ENCODE results near the gene ZAR1L.
A peak's percentile ranks its signal among the peaks of the same experiment; 100 is the strongest.
"Not testable (repeated sequence)": the region's sequence is repeated elsewhere in the genome, so short reads cannot be mapped to it uniquely, and the experiment has no call there.

ZAR1L gene, protein sequence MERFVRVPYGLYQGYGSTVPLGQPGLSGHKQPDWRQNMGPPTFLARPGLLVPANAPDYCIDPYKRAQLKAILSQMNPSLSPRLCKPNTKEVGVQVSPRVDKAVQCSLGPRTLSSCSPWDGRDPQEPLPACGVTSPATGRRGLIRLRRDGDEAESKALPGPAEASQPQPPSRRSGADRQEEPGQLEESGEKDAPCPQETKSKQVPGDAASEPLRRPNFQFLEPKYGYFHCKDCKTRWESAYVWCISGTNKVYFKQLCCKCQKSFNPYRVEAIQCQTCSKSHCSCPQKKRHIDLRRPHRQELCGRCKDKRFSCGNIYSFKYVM

DNA sequence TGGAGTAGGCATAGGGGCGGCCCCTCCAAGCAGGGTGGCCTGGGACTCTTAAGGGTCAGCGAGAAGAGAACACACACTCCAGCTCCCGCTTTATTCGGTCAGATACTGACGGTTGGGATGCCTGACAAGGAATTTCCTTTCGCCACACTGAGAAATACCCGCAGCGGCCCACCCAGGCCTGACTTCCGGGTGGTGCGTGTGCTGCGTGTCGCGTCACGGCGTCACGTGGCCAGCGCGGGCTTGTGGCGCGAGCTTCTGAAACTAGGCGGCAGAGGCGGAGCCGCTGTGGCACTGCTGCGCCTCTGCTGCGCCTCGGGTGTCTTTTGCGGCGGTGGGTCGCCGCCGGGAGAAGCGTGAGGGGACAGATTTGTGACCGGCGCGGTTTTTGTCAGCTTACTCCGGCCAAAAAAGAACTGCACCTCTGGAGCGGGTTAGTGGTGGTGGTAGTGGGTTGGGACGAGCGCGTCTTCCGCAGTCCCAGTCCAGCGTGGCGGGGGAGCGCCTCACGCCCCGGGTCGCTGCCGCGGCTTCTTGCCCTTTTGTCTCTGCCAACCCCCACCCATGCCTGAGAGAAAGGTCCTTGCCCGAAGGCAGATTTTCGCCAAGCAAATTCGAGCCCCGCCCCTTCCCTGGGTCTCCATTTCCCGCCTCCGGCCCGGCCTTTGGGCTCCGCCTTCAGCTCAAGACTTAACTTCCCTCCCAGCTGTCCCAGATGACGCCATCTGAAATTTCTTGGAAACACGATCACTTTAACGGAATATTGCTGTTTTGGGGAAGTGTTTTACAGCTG, at the start of gene ZAR1L, which contains the start of gene BRCA2:
Gene ZAR1L (minus strand): TSS at position 126 of the 790 bp plus-strand sequence. CDS start 3,438 bp downstream, outside the sequence.
Gene BRCA2 (plus strand): TSS at position 271 of the 790 bp plus-strand sequence. CDS start 953 bp downstream, outside the sequence.
- no peaks in the 10 kb centered on the region for H3K36me3 ChIP-seq (ENCODE audit: control insufficient read depth, insufficient read depth, low read length)
- no peak within 1 kb of the TSS for H3K27ac ChIP-seq (ENCODE audit: low read length)
- no CpG with 5 or more reads among the region's 60 CpGs for WGBS (ENCODE audit: insufficient coverage, insufficient read length)
- no peaks in the 10 kb centered on the region for H3K9me3 ChIP-seq (ENCODE audit: control insufficient read depth, insufficient read depth, low read length)
- H3K27me3 ChIP-seq (ENCODE audit: control insufficient read depth, insufficient read depth, low read length), result no peaks in the 10 kb centered on the region
- DNase-seq (ENCODE audit: low read depth, low spot score), result peak; percentile 55
- peak within 1 kb of the TSS; percentile 58; the same call in 1 of the 2 replicates for H3K4me3 ChIP-seq (ENCODE audit: low read length)
- no peaks in the 10 kb centered on the region for H3K4me1 ChIP-seq (ENCODE audit: control insufficient read depth, insufficient read depth, low read length)

DNA sequence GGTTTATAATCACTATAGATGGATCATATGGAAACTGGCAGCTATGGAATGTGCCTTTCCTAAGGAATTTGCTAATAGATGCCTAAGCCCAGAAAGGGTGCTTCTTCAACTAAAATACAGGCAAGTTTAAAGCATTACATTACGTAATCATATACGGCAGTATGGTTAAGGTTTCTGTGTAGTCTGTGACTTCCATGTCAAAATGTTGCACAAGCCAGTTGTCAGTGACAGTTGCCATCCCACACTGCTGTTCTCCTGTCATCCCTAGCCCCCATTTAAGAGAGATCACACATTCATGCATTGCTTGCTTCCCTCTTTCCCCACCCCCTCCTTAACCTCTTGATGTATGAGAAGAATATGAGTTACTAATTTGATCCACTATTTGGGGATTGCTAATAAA, 47.4 kb upstream of the ZAR1L start:
- Histone ChIP-seq H3K9me3 (ENCODE audit: control insufficient read depth, insufficient read depth, low read length) (no peaks in the 10 kb centered on the region), H3K4me3 (ENCODE audit: low read length) (no peak overlapping the region), H3K36me3 (ENCODE audit: control insufficient read depth, insufficient read depth, low read length) (no peaks in the 10 kb centered on the region), H3K27me3 (ENCODE audit: control insufficient read depth, insufficient read depth, low read length) (no peaks in the 10 kb centered on the region), H3K27ac (ENCODE audit: low read length) (no peak overlapping the region), H3K4me1 (ENCODE audit: control insufficient read depth, insufficient read depth, low read length) (no peaks in the 10 kb centered on the region)
- WGBS (ENCODE audit: insufficient coverage, insufficient read length), result no CpG with 5 or more reads among the region's 2 CpGs
- no peak for DNase-seq (ENCODE audit: low read depth, low spot score)

DNA sequence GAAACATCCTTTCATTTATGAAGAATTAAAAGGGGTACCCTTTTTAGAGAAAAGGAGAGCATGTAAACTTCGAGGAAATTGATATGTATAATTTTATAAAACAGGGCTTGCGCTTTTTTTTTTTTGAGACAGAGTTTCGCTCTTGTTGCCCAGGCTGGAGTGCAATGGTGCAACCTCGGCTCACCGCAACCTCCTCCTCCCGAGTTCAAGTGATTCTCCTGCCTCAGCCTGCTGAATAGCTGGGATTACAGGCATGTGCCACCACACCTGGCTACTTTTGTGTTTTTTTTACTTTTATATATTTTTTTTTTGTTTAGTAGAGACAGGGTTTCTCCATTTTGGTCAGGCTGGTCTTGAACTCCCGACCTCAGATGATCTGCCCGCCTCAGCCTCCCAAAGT, 40.8 kb upstream of the ZAR1L start:
- DNase-seq (ENCODE audit: low read depth, low spot score); H3K4me3 ChIP-seq (ENCODE audit: low read length); H3K4me1 ChIP-seq (ENCODE audit: control insufficient read depth, insufficient read depth, low read length); H3K27me3 ChIP-seq (ENCODE audit: control insufficient read depth, insufficient read depth, low read length); H3K9me3 ChIP-seq (ENCODE audit: control insufficient read depth, insufficient read depth, low read length); H3K36me3 ChIP-seq (ENCODE audit: control insufficient read depth, insufficient read depth, low read length); H3K27ac ChIP-seq (ENCODE audit: low read length): not testable (repeated sequence)
- 100% methylated on average over 1 of the region's 8 CpGs for WGBS (ENCODE audit: insufficient coverage, insufficient read length)

DNA sequence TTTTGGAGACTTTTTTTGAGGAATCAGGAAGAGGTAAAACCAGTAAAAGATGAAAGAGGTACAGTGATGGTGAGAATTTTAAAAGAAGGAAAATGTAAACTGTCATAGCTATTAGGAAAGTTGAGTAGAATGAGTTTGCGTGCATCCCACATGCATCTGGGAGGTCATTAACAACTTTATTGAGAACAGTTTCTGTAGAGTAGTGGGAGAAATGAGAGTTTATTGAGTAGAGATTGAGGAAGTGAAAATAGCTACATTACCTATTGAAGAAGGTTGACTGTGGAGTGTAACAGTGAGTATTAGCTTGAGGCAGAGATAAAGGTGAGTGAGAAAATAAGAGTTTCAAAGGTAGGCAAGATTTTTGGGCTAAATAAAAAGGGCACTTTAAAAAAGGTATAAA, 38.9 kb upstream of the ZAR1L start:
- no peak for DNase-seq (ENCODE audit: low read depth, low spot score)
- Histone ChIP-seq H3K9me3 (ENCODE audit: control insufficient read depth, insufficient read depth, low read length) (no peaks in the 10 kb centered on the region), H3K27me3 (ENCODE audit: control insufficient read depth, insufficient read depth, low read length) (no peaks in the 10 kb centered on the region), H3K4me1 (ENCODE audit: control insufficient read depth, insufficient read depth, low read length) (no peaks in the 10 kb centered on the region), H3K36me3 (ENCODE audit: control insufficient read depth, insufficient read depth, low read length) (no peaks in the 10 kb centered on the region), H3K27ac (ENCODE audit: low read length) (no peak overlapping the region), H3K4me3 (ENCODE audit: low read length) (no peak overlapping the region)
- no CpG with 5 or more reads among the region's 1 CpG for WGBS (ENCODE audit: insufficient coverage, insufficient read length)

DNA sequence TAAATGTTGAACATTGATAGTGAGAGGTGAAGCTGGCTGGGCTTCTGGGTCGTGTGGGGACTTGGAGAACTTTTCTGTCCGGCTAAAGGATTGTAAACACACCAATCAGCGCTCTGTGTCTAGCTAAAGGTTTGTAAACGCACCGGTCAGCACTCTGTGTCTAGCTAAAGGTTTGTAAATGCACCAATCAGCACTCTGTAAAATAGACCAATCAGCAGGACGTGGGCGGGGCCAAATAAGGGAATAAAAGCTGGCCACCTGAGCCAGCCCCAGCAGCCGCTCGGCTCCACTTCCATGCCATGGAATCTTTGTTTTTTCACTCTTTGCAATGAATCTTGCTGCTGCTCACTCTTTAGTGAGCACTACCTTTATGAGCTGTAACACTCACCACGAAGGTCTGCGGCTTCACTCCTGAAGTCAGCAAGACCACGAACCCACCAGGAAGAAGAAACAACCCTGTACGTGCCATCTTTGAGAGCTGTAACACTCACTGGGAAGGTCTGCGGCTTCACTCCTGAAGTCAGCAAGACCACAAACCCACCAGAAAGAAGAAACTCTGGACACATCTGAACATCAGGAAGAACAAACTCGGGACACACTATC, 35.8 kb upstream of the ZAR1L start:
- not testable (repeated sequence) for DNase-seq (ENCODE audit: low read depth, low spot score); H3K4me1 ChIP-seq (ENCODE audit: control insufficient read depth, insufficient read depth, low read length); H3K4me3 ChIP-seq (ENCODE audit: low read length); H3K27ac ChIP-seq (ENCODE audit: low read length); H3K36me3 ChIP-seq (ENCODE audit: control insufficient read depth, insufficient read depth, low read length); H3K27me3 ChIP-seq (ENCODE audit: control insufficient read depth, insufficient read depth, low read length); H3K9me3 ChIP-seq (ENCODE audit: control insufficient read depth, insufficient read depth, low read length)
- no CpG with 5 or more reads among the region's 15 CpGs for WGBS (ENCODE audit: insufficient coverage, insufficient read length)

DNA sequence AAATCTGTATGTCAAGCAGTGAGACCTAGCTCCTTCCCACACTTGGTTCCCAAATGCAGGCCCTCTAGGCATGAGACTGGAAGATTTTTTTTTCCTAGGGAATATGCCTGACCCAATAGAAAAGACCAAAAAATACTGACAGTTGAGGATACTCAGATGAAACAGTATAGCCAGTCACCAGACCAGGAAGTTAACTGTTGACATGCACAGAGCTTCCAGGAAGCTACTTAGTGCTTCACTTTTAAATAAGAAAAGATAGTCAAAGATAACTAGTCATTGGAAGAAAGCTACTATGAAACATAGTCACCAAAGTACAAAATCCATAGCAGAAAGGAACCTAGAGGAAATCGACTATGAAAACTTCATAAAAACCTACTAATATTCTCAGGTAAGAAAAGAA, 32.5 kb upstream of the ZAR1L start:
- Histone ChIP-seq H3K27me3 (ENCODE audit: control insufficient read depth, insufficient read depth, low read length) (no peaks in the 10 kb centered on the region), H3K9me3 (ENCODE audit: control insufficient read depth, insufficient read depth, low read length) (no peaks in the 10 kb centered on the region), H3K36me3 (ENCODE audit: control insufficient read depth, insufficient read depth, low read length) (no peaks in the 10 kb centered on the region), H3K4me3 (ENCODE audit: low read length) (no peak overlapping the region), H3K4me1 (ENCODE audit: control insufficient read depth, insufficient read depth, low read length) (no peaks in the 10 kb centered on the region), H3K27ac (ENCODE audit: low read length) (no peak overlapping the region)
- WGBS (ENCODE audit: insufficient coverage, insufficient read length), result no CpG with 5 or more reads among the region's 1 CpG
- no peak for DNase-seq (ENCODE audit: low read depth, low spot score)

DNA sequence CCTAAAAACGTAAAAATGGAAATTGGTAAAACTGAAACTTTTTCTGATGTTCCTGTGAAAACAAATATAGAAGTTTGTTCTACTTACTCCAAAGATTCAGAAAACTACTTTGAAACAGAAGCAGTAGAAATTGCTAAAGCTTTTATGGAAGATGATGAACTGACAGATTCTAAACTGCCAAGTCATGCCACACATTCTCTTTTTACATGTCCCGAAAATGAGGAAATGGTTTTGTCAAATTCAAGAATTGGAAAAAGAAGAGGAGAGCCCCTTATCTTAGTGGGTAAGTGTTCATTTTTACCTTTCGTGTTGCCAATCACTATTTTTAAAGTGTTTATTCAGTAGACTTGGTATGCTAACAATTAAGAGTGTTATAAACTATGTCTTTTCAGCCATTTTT, 25.8 kb upstream of the ZAR1L start:
- Histone ChIP-seq H3K36me3 (ENCODE audit: control insufficient read depth, insufficient read depth, low read length) (no peaks in the 10 kb centered on the region), H3K27ac (ENCODE audit: low read length) (no peak overlapping the region), H3K4me3 (ENCODE audit: low read length) (no peak overlapping the region), H3K27me3 (ENCODE audit: control insufficient read depth, insufficient read depth, low read length) (no peaks in the 10 kb centered on the region), H3K9me3 (ENCODE audit: control insufficient read depth, insufficient read depth, low read length) (no peaks in the 10 kb centered on the region), H3K4me1 (ENCODE audit: control insufficient read depth, insufficient read depth, low read length) (no peaks in the 10 kb centered on the region)
- no CpG with 5 or more reads among the region's 3 CpGs for WGBS (ENCODE audit: insufficient coverage, insufficient read length)
- DNase-seq (ENCODE audit: low read depth, low spot score), result no peak

DNA sequence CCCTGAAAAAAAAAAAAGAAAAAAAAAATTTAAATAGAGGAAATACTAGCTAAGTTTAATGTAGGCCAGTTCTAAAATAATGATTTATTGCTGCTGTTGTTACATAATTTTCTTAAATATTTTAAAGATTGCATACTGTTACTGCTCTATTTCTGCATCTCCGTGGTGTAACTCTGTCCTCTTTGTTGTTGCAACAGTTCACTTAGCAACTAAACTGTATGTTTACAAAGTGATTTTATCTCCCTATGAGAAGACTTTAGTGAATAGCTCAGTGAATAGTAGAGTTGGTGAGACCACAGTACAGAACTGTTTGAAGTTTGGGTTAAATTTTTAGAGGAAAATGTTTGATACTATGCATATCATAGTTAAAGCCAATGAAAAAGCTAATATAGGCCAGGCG, 19.5 kb upstream of the ZAR1L start:
- DNase-seq (ENCODE audit: low read depth, low spot score), result no peak
- Histone ChIP-seq H3K4me3 (ENCODE audit: low read length) (no peak overlapping the region), H3K27me3 (ENCODE audit: control insufficient read depth, insufficient read depth, low read length) (no peaks in the 10 kb centered on the region)

DNA sequence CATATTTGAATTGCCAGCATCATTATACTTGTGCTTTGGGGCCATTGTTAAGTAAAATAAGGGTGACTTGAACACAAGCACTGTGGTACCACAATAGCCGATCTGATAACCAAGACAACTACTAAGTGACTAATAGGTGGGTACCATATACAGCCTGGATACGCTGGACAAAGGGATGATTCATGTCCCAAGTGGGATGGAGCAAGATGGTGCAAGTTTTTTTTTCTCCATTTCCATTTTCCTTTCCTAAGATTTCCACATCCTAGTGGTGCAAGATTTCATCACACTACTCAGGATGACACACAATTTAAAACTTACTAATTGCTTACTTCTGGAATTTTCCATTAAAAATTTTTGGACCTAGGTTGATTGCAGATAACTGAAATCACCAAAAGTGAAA, 15.3 kb upstream of the ZAR1L start:
- no peaks in the 10 kb centered on the region for H3K27me3 ChIP-seq (ENCODE audit: control insufficient read depth, insufficient read depth, low read length)
- no peak overlapping the region for H3K27ac ChIP-seq (ENCODE audit: low read length)
- WGBS (ENCODE audit: insufficient coverage, insufficient read length), result no CpG with 5 or more reads among the region's 2 CpGs
- H3K9me3 ChIP-seq (ENCODE audit: control insufficient read depth, insufficient read depth, low read length), result no peaks in the 10 kb centered on the region
- H3K4me1 ChIP-seq (ENCODE audit: control insufficient read depth, insufficient read depth, low read length), result no peaks in the 10 kb centered on the region
- H3K36me3 ChIP-seq (ENCODE audit: control insufficient read depth, insufficient read depth, low read length), result no peaks in the 10 kb centered on the region; the same call in 1 of the 2 replicates
- no peak for DNase-seq (ENCODE audit: low read depth, low spot score)
- H3K4me3 ChIP-seq (ENCODE audit: low read length), result no peak overlapping the region

More for the DNA sequence above, 19.5 kb upstream of the ZAR1L start:
- H3K27ac ChIP-seq (ENCODE audit: low read length), result no peak overlapping the region
- H3K9me3 ChIP-seq (ENCODE audit: control insufficient read depth, insufficient read depth, low read length), result no peaks in the 10 kb centered on the region
- WGBS (ENCODE audit: insufficient coverage, insufficient read length), result no CpG with 5 or more reads among the region's 2 CpGs
- H3K4me1 ChIP-seq (ENCODE audit: control insufficient read depth, insufficient read depth, low read length), result no peaks in the 10 kb centered on the region
- no peaks in the 10 kb centered on the region; the same call in 1 of the 2 replicates for H3K36me3 ChIP-seq (ENCODE audit: control insufficient read depth, insufficient read depth, low read length)

DNA sequence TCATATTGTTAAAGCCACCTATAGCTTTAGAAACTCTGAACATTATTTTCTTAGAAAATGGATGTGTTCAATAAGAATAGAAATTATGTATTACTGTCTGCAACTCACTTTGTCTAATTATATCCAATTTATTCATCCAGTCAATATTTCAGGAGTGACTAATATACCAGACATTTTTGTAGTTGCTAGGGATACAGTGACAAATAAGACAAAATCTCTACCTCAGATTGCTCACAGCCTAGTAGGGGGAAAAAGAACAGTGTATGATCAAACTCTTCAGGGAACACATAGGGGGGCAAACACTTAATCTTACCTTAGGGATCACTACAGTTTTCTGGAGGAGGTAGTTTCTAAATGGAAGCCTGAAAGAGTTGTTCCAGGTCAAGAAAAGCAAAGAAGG, 8.7 kb upstream of the ZAR1L start:
- Histone ChIP-seq H3K4me3 (ENCODE audit: low read length) (no peak overlapping the region), H3K9me3 (ENCODE audit: control insufficient read depth, insufficient read depth, low read length) (no peaks in the 10 kb centered on the region), H3K27me3 (ENCODE audit: control insufficient read depth, insufficient read depth, low read length) (no peaks in the 10 kb centered on the region), H3K27ac (ENCODE audit: low read length) (no peak overlapping the region), H3K36me3 (ENCODE audit: control insufficient read depth, insufficient read depth, low read length) (no peaks in the 10 kb centered on the region), H3K4me1 (ENCODE audit: control insufficient read depth, insufficient read depth, low read length) (no peaks in the 10 kb centered on the region)
- DNase-seq (ENCODE audit: low read depth, low spot score), result no peak
